Measurements from ENCODE around the gene TEAD4.
A peak's percentile ranks its signal among the peaks of the same experiment; 100 is the strongest.

Gene TEAD4

GRCh38 chr12:2959192-2959504 is at the start of gene TEAD4:
Gene TEAD4 (plus strand): TSS chr12:2959397.
- DNase-seq: peak; percentile 9 to 16

- DNase-seq: no peak
Observed at GRCh38 chr12:2912216-2912575, 47.0 kb upstream of the TEAD4 start.

GRCh38 chr12:2919249-2919648 is 39.9 kb upstream of the TEAD4 start:
- DNase-seq: no peak

- no peak for DNase-seq
Observed at GRCh38 chr12:2922329-2922728, 36.9 kb upstream of the TEAD4 start.

GRCh38 chr12:2923057-2923456 is 36.1 kb upstream of the TEAD4 start:
- no peak for DNase-seq

- DNase-seq: no peak
Observed at GRCh38 chr12:2924019-2924418, 35.2 kb upstream of the TEAD4 start.

GRCh38 chr12:2925322-2925995 is 33.7 kb upstream of the TEAD4 start:
- DNase-seq: no peak

GRCh38 chr12:2930865-2931264 is 28.3 kb upstream of the TEAD4 start:
- no peak for DNase-seq

GRCh38 chr12:2933586-2933985 is 25.6 kb upstream of the TEAD4 start:
- DNase-seq: no peak

- DNase-seq: no peak
Observed at GRCh38 chr12:2934371-2934770, 24.8 kb upstream of the TEAD4 start.

GRCh38 chr12:2936301-2936700 is 22.9 kb upstream of the TEAD4 start:
- no peak for DNase-seq

- DNase-seq: no peak
Observed at GRCh38 chr12:2937500-2937899, 21.7 kb upstream of the TEAD4 start.

- no peak for DNase-seq
Observed at GRCh38 chr12:2939191-2939590, 20.0 kb upstream of the TEAD4 start.

GRCh38 chr12:2940564-2940963 is 18.6 kb upstream of the TEAD4 start:
- DNase-seq: no peak

GRCh38 chr12:2941524-2941923 is 17.7 kb upstream of the TEAD4 start:
- DNase-seq: no peak

GRCh38 chr12:2944401-2945047 is 14.7 kb upstream of the TEAD4 start:
- peak; percentile 53 to 67 for DNase-seq

- DNase-seq: no peak
Observed at GRCh38 chr12:2949411-2949810, 9.8 kb upstream of the TEAD4 start.

- no peak for DNase-seq
Observed at GRCh38 chr12:2955888-2956287, 3.3 kb upstream of the TEAD4 start.

GRCh38 chr12:2957816-2958431 is 1.3 kb upstream of the TEAD4 start:
- no peak for DNase-seq

- DNase-seq: no peak
Observed at GRCh38 chr12:2958432-2959191, 585 bp upstream of the TEAD4 start.

GRCh38 chr12:2959505-2960389 is 550 bp downstream of the TEAD4 start:
- DNase-seq: peak in 1 of 2 donors; percentile 16

GRCh38 chr12:2960390-2960956 is 1.3 kb downstream of the TEAD4 start:
- peak in 1 of 2 donors; percentile 7 for DNase-seq

Data from stimulated activated CD4-positive, alpha-beta T cell treated with anti-CD3 and anti-CD28 coated beads, Interleukin-2, amount 100 ng/mL, for 48 hours (primary cell).